Lower leg skin (tissue), 4 donors: ENCODE measurements around the gene PSTK. TPM values are rescaled to one million over a fixed set of nuclear protein-coding genes. Genes with fewer than 3 reads are reported as not detected.

ENCODE experiments used
- DNase-seq, 2 donors: peaks; one replicate each; pipeline ENCODE4 v3.0.0-alpha.2; 2019; ENCODE audit warnings: low spot score in 2 of 2
- H3K4me3 ChIP-seq: fragments of 200-600 bp; sonication (generic); 2 replicates; pipeline ENCODE4 v1.5.1; 2017; ENCODE audit warnings: mild to moderate bottlenecking, low read depth; ENCODE audit not compliant: poor library complexity, severe bottlenecking
- CTCF ChIP-seq, 3 donors: fragments of 450-650 bp; IDR thresholded peaks; one replicate each; pipeline ENCODE4 v1.5.1; 2016; ENCODE audit warnings: antibody characterized with exemption in 3 of 3, mild to moderate bottlenecking in 3 of 3, moderate library complexity in 2 of 3
- POLR2A ChIP-seq, 2 donors: fragments of 450-650 bp; IDR thresholded peaks; one replicate each; pipeline ENCODE4 v1.6.1; 2016 to 2017; ENCODE audit warnings: antibody characterized with exemption in 2 of 2, mild to moderate bottlenecking in 1 of 2, moderate library complexity in 1 of 2
- WGBS, 2 donors: methylation state at CpG; one replicate each; pipeline ENCODE4 v1.1.5; 2018; 5-methylcytosine and 5-hydroxymethylcytosine counted together
- intact Hi-C: fragments of 100-400 bp; cut with DNase I; formaldehyde crosslinking; loops from one replicate; pipeline ENCODE4 v1.15.0; 2023; ENCODE audit warnings: low total_unique reads
- total RNA-seq, 4 donors: library from RNA; depleted of rRNA; stranded (reverse); fragments of >200 nt; gene quantifications; one replicate each; pipeline ENCODE4 v1.1.0, GENCODE V29; 2016

PSTK gene
- total RNA-seq, 4 donors from 2014 or later, result 0.84 to 5.7 (median 2.2) TPM

GRCh38 chr10:122997864-122998263 lies 17.7 kb downstream of the PSTK start:
- DNase-seq, result no peak
- WGBS, 2 donors, result 88 to 89% methylated on average over 3 of the region's 3 CpGs
- intact Hi-C loops, result no loop called here
- TF ChIP-seq CTCF (IDR thresholded peaks at IDR 0.05), result no peak
- TF ChIP-seq POLR2A (IDR thresholded peaks at IDR 0.05), result no peak
- no peak overlapping the region for H3K4me3 ChIP-seq

GRCh38 chr10:122998360-122998917 lies 18.2 kb downstream of the PSTK start:
- DNase-seq, result no peak
- H3K4me3 ChIP-seq, result no peak overlapping the region
- intact Hi-C loops, result no loop called here
- 88 to 89% methylated on average over 6 of the region's 6 CpGs for WGBS, 2 donors
- TF ChIP-seq POLR2A (IDR thresholded peaks at IDR 0.05), result no peak
- no peak for TF ChIP-seq CTCF (IDR thresholded peaks at IDR 0.05)

- 96 to 100% methylated on average over 3 of the region's 3 CpGs for WGBS, 2 donors
- intact Hi-C loops, result no loop called here
- DNase-seq, result no peak
- no peak for TF ChIP-seq POLR2A (IDR thresholded peaks at IDR 0.05)
- no peak for TF ChIP-seq CTCF (IDR thresholded peaks at IDR 0.05)
- no peak overlapping the region for H3K4me3 ChIP-seq
Observed at GRCh38 chr10:122998934-122999333, 18.7 kb downstream of the PSTK start.

GRCh38 chr10:122999347-122999746 lies 19.1 kb downstream of the PSTK start:
- H3K4me3 ChIP-seq, result no peak overlapping the region
- DNase-seq, result no peak
- intact Hi-C loops, result no loop called here
- 58 to 60% methylated on average over 3 of the region's 3 CpGs for WGBS, 2 donors
- TF ChIP-seq CTCF (IDR thresholded peaks at IDR 0.05), result no peak
- no peak for TF ChIP-seq POLR2A (IDR thresholded peaks at IDR 0.05)

- no peak overlapping the region for H3K4me3 ChIP-seq
- TF ChIP-seq CTCF (IDR thresholded peaks at IDR 0.05), result no peak
- no peak for TF ChIP-seq POLR2A (IDR thresholded peaks at IDR 0.05)
- no peak for DNase-seq
- intact Hi-C loops, result no loop called here
- WGBS, 2 donors, result 71 to 78% methylated on average over 3 of the region's 3 CpGs
Observed at GRCh38 chr10:123000155-123000554, 20.0 kb downstream of the PSTK start.

- WGBS, 2 donors, result 95 to 99% methylated on average over 2 of the region's 2 CpGs
Observed at GRCh38 chr10:123001370-123001769, 21.2 kb downstream of the PSTK start.

More at GRCh38 chr10:123001370-123001769, 21.2 kb downstream of the PSTK start:
- intact Hi-C loops, result no loop called here
- no peak overlapping the region for H3K4me3 ChIP-seq
- DNase-seq, result no peak
- TF ChIP-seq CTCF (IDR thresholded peaks at IDR 0.05) (no peak), POLR2A (IDR thresholded peaks at IDR 0.05) (no peak)
